Testis (tissue), 2 donors: Measurements from ENCODE around the gene ADCK2.

Source experiments
- POLR2A ChIP-seq: fragments of 450-650 bp; IDR thresholded peaks from one replicate; pipeline ENCODE4 v1.6.1; 2017; ENCODE audit warnings: antibody characterized with exemption, mild to moderate bottlenecking, moderate library complexity
- TF ChIP-seq, protein P1 (sequence below), 3 experiments: fragments of 450-650 bp in 2 of 3; fragments of 200-600 bp in 1 of 3; sonication (generic) in 1 of 3; IDR thresholded peaks; one replicate each; pipeline ENCODE4 v1.5.1; 2016 to 2019; ENCODE audit warnings: antibody characterized with exemption in 3 of 3, mild to moderate bottlenecking in 2 of 3, moderate library complexity in 1 of 3

DNA sequence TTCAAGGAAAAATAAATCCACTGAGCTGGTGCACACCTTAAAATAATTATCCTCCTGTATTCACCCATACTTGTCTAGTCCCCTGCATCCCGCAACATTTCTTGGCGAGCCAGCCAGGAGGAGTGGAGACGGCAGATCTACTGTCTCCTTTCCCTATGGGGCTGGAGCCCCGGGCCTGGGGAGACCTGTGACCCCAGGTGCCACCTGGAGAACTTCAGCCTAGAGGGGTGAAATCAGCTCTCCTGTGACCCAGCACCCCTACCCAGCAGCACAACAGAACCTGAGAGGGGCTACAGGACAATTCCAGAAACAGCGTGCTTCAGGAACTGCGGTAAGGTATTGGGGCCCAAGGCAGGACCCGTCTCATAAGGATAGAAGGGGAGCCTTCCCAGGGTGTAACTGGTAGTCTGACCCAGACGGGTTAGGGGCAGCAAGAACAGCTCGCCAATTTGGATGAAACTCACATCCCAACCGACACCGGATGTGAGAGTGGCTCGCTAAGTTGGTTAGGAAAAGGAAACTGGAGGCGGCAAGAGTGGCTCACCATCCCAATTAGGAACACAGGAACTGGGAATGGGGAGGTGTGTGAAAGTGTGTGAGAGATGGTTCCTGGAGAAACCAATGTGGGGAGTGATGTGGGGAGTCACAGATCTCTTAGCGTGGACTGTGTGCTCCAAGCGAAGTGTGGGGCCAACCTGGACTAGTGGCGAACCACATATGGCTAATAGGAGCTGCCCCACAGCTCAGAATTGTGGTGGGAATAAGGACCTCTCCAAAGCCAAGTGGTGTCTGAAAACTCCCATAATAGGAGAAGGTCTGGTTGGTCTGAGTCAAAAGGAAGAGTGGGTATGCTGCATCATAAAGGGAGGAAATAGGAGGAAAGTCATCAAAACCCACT is 17.0 kb upstream of the ADCK2 start:
- no peak for TF ChIP-seq POLR2A
- TF ChIP-seq, protein P1, sequence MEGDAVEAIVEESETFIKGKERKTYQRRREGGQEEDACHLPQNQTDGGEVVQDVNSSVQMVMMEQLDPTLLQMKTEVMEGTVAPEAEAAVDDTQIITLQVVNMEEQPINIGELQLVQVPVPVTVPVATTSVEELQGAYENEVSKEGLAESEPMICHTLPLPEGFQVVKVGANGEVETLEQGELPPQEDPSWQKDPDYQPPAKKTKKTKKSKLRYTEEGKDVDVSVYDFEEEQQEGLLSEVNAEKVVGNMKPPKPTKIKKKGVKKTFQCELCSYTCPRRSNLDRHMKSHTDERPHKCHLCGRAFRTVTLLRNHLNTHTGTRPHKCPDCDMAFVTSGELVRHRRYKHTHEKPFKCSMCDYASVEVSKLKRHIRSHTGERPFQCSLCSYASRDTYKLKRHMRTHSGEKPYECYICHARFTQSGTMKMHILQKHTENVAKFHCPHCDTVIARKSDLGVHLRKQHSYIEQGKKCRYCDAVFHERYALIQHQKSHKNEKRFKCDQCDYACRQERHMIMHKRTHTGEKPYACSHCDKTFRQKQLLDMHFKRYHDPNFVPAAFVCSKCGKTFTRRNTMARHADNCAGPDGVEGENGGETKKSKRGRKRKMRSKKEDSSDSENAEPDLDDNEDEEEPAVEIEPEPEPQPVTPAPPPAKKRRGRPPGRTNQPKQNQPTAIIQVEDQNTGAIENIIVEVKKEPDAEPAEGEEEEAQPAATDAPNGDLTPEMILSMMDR (IDR thresholded peaks at IDR 0.05) = no peak
